Measurements from ENCODE around the gene WDR76. TPM values are rescaled to one million over a fixed set of nuclear protein-coding genes. Genes with fewer than 3 reads are reported as not detected.
A peak's percentile ranks its signal among the peaks of the same experiment; 100 is the strongest.

Gene WDR76
- polyA plus RNA-seq, 1 of the 3 experiments (the other 2 are of a cell fraction): 1.8 TPM

DNA sequence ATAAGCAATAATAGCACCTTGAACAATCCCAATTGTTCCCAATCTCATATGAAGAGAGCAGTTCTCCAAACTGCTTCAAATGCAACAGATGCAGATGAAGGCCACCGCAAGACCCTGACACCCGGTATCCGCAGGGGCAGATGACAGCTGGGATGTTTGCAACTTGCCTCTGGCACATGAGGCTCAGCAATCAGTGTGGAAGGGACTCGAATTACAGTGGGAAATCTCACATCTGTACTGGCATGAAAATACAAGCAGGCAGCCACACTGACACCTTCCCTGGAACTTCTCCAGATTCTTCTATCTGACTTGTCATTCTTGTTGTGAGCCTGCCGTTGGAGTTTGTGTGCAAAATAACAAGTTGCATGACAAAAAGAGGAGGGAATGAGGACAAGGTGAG lies 68.8 kb downstream of the WDR76 start (continued):
- TF ChIP-seq, protein P1, sequence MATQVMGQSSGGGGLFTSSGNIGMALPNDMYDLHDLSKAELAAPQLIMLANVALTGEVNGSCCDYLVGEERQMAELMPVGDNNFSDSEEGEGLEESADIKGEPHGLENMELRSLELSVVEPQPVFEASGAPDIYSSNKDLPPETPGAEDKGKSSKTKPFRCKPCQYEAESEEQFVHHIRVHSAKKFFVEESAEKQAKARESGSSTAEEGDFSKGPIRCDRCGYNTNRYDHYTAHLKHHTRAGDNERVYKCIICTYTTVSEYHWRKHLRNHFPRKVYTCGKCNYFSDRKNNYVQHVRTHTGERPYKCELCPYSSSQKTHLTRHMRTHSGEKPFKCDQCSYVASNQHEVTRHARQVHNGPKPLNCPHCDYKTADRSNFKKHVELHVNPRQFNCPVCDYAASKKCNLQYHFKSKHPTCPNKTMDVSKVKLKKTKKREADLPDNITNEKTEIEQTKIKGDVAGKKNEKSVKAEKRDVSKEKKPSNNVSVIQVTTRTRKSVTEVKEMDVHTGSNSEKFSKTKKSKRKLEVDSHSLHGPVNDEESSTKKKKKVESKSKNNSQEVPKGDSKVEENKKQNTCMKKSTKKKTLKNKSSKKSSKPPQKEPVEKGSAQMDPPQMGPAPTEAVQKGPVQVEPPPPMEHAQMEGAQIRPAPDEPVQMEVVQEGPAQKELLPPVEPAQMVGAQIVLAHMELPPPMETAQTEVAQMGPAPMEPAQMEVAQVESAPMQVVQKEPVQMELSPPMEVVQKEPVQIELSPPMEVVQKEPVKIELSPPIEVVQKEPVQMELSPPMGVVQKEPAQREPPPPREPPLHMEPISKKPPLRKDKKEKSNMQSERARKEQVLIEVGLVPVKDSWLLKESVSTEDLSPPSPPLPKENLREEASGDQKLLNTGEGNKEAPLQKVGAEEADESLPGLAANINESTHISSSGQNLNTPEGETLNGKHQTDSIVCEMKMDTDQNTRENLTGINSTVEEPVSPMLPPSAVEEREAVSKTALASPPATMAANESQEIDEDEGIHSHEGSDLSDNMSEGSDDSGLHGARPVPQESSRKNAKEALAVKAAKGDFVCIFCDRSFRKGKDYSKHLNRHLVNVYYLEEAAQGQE (IDR thresholded peaks at IDR 0.05; ENCODE audit: low read depth, low read length): no peak

DNA sequence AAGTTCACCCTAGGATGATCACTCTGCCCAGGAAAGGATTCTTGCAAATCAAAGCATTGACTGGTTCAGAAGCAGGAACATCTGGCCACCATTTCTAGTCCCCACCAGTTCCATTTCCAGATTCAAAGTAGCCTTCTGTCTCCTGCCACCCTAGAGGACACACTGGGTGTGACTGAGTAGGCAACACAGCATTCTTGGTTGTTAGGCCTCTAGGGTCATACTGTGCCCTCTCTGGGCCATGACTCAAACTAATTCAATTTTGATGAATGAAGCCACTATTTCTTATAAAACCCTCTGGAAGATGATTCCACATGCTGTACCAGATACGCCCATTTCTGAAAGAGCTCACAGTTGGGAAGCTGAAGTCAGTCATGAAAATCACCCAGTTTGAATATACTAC lies 69.7 kb downstream of the WDR76 start:
- CTCF ChIA-PET: interaction anchor here (1.3 kb wide), 1 partner anchor 24 kb away, joined by 5 read pairs; no protein-coding TSS in a partner anchor

DNA sequence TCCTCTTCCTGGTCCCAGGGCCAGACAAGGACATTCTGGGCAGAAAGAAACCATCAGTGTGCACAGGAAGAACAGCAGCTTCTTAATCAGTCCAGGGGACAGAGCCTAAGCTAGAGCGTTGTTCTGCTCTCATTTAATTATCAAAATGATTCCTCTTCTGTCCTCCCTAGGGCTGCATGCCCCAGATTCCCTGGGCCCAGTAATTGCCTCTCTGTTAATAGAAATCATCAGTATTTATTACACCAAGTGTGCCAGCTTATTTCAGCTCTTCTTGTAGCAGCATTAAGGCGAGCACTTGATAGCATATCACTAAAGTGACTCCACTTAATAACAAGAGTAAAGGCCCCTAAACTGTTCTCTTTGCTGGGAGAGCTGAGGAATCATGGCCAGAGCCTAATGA lies 72.1 kb downstream of the WDR76 start:
- Histone ChIP-seq H3K4me2 (no peak overlapping the region), H3K79me2 (ENCODE audit: insufficient read depth) (no peaks in the 10 kb centered on the region), H4K20me1 (ENCODE audit: insufficient read depth) (no peaks in the 10 kb centered on the region), H3K27me3 (ENCODE audit: insufficient read depth) (no peaks in the 10 kb centered on the region), H3K9ac (no peak overlapping the region), H2AFZ (ENCODE audit: low read depth) (no peak overlapping the region), H3F3A (replicated peaks; ENCODE audit: insufficient read depth) (no peaks in the 10 kb centered on the region), H3K9me2 (no peaks in the 10 kb centered on the region), H3K9me3 (no peaks in the 10 kb centered on the region), H3K27ac (ENCODE audit: low read depth in 2 of 2, low read length in 1 of 2) (peak overlapping the region in 1 of 2 experiments; percentile 23; a peak in 1 of 4 replicates), H3K36me3 (replicated peaks in 1 of 2; ENCODE audit: control insufficient read depth in 1 of 2, insufficient read depth in 2 of 2, low read length in 1 of 2) (peaks cover 20 to 51% of the 10 kb centered on the region in 2 experiments), H3K4me1 (ENCODE audit: control insufficient read depth in 1 of 2, insufficient read depth in 2 of 2, low read depth in 1 of 2, low read length in 1 of 2) (peaks cover 0 to 53% of the 10 kb centered on the region in 2 experiments; a peak in 1 of 4 replicates), H3K4me3 (ENCODE audit: low read depth in 2 of 2, low read length in 1 of 2) (no peak overlapping the region)
- DNase-seq: no peak
- 75% methylated on average over 2 of the region's 2 CpGs for whole genome bisulfite sequencing (ENCODE audit: low lambda C conversion rate)
- TF ChIP-seq SIN3A (IDR thresholded peaks at IDR 0.05; ENCODE audit: borderline replicate concordance, low read depth, low read length) (no peak), RCOR1 (IDR thresholded peaks at IDR 0.05; ENCODE audit: low read length) (0 out of 2 replicates have a peak, but pooled peaks have one; percentile 17)
- ChIA-PET POLR2A (no interaction called here), CTCF (interaction anchor here (1.5 kb wide), 1 partner anchor 27 kb away, joined by 8 read pairs; no protein-coding TSS in a partner anchor)

More for the DNA sequence above, 69.7 kb downstream of the WDR76 start:
- no peak for DNase-seq
- Histone ChIP-seq H3K36me3 (replicated peaks in 1 of 2; ENCODE audit: control insufficient read depth in 1 of 2, insufficient read depth in 2 of 2, low read length in 1 of 2) (peaks cover 20 to 56% of the 10 kb centered on the region in 2 experiments), H3K9me3 (no peaks in the 10 kb centered on the region), H3K4me1 (ENCODE audit: control insufficient read depth in 1 of 2, insufficient read depth in 2 of 2, low read depth in 1 of 2, low read length in 1 of 2) (peaks cover 0 to 47% of the 10 kb centered on the region in 2 experiments; a peak in 1 of 4 replicates), H3F3A (replicated peaks; ENCODE audit: insufficient read depth) (no peaks in the 10 kb centered on the region), H4K20me1 (ENCODE audit: insufficient read depth) (no peaks in the 10 kb centered on the region), H3K27ac (ENCODE audit: low read depth in 2 of 2, low read length in 1 of 2) (no peak overlapping the region), H3K9ac (no peak overlapping the region), H3K79me2 (ENCODE audit: insufficient read depth) (no peaks in the 10 kb centered on the region), H3K4me2 (no peak overlapping the region), H2AFZ (ENCODE audit: low read depth) (no peak overlapping the region), H3K4me3 (ENCODE audit: low read depth in 2 of 2, low read length in 1 of 2) (no peak overlapping the region), H3K27me3 (ENCODE audit: insufficient read depth) (no peaks in the 10 kb centered on the region), H3K9me2 (no peaks in the 10 kb centered on the region)
- 100% methylated on average over 1 of the region's 1 CpG for WGBS (ENCODE audit: low lambda C conversion rate)
- TF ChIP-seq NRF1 (IDR thresholded peaks at IDR 0.05; ENCODE audit: low read depth, low read length): no peak
- POLR2A ChIA-PET: no interaction called here

DNA sequence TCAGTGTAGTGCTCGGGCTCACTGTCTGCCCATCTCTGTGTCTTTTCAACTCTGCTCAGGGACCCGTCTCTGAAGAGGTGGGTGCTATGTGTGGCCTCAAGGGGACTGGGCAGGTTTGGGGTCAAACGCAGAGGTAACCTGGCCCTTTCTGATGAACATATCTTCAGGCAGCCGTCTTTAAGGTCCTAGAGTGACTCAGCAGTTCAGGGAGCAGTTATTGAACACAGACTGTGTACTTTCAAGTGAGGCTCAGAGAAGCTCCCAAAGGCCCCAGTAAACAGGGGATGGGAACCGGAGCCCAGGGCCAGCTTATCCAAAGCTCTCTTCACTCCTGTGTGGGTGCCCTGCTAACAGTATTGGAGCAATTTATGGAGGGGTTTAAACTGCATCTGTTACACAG lies 73.1 kb downstream of the WDR76 start:
- H3K4me1 ChIP-seq (ENCODE audit: control insufficient read depth in 1 of 2, insufficient read depth in 2 of 2, low read depth in 1 of 2, low read length in 1 of 2): peaks cover 0 to 45% of the 10 kb centered on the region in 2 experiments; a peak in 1 of 4 replicates
- no peak overlapping the region for H3K27ac ChIP-seq (ENCODE audit: low read depth in 2 of 2, low read length in 1 of 2)
- no peaks in the 10 kb centered on the region for H3K9me3 ChIP-seq
- H3K36me3 ChIP-seq (replicated peaks in 1 of 2; ENCODE audit: control insufficient read depth in 1 of 2, insufficient read depth in 2 of 2, low read length in 1 of 2): peaks cover 20 to 49% of the 10 kb centered on the region in 2 experiments
- H2AFZ ChIP-seq (ENCODE audit: low read depth): no peak overlapping the region
- H3K4me2 ChIP-seq: no peak overlapping the region
- DNase-seq: no peak
- ChIA-PET CTCF (interaction anchor here (1.2 kb wide), 1 partner anchor 19 kb away, joined by 3 read pairs; no protein-coding TSS in a partner anchor), POLR2A (no interaction called here)
- no peak overlapping the region for H3K4me3 ChIP-seq (ENCODE audit: low read depth in 2 of 2, low read length in 1 of 2)
- no peaks in the 10 kb centered on the region for H3K79me2 ChIP-seq (ENCODE audit: insufficient read depth)
- TF ChIP-seq, protein P2, sequence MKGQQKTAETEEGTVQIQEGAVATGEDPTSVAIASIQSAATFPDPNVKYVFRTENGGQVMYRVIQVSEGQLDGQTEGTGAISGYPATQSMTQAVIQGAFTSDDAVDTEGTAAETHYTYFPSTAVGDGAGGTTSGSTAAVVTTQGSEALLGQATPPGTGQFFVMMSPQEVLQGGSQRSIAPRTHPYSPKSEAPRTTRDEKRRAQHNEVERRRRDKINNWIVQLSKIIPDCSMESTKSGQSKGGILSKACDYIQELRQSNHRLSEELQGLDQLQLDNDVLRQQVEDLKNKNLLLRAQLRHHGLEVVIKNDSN (IDR thresholded peaks at IDR 0.05; ENCODE audit: borderline replicate concordance, low read depth): no peak
- no peak for TF ChIP-seq JUND (IDR thresholded peaks at IDR 0.05)
- TF ChIP-seq, protein P3, sequence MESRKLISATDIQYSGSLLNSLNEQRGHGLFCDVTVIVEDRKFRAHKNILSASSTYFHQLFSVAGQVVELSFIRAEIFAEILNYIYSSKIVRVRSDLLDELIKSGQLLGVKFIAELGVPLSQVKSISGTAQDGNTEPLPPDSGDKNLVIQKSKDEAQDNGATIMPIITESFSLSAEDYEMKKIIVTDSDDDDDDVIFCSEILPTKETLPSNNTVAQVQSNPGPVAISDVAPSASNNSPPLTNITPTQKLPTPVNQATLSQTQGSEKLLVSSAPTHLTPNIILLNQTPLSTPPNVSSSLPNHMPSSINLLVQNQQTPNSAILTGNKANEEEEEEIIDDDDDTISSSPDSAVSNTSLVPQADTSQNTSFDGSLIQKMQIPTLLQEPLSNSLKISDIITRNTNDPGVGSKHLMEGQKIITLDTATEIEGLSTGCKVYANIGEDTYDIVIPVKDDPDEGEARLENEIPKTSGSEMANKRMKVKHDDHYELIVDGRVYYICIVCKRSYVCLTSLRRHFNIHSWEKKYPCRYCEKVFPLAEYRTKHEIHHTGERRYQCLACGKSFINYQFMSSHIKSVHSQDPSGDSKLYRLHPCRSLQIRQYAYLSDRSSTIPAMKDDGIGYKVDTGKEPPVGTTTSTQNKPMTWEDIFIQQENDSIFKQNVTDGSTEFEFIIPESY (IDR thresholded peaks at IDR 0.05; ENCODE audit: borderline replicate concordance, low read depth): no peak
- no peak overlapping the region for H3K9ac ChIP-seq
- no peaks in the 10 kb centered on the region for H3F3A ChIP-seq (replicated peaks; ENCODE audit: insufficient read depth)
- 79% methylated on average over 4 of the region's 5 CpGs for WGBS (ENCODE audit: low lambda C conversion rate)
- no peaks in the 10 kb centered on the region for H4K20me1 ChIP-seq (ENCODE audit: insufficient read depth)
- no peaks in the 10 kb centered on the region for H3K27me3 ChIP-seq (ENCODE audit: insufficient read depth)
- no peaks in the 10 kb centered on the region for H3K9me2 ChIP-seq

All from SK-N-SH (cell line).